ENCODE data around the gene LRP1B. TPM values are rescaled to one million over a fixed set of nuclear protein-coding genes. Genes with fewer than 3 reads are reported as not detected.

The LRP1B gene
- total RNA-seq, 1 donor from 2014 or later, result 0.02 TPM

- no peak for DNase-seq
- intact Hi-C loops (cut with micrococcal nuclease), result no loop called here
- ATAC-seq, result no peak
Measured at GRCh38 chr2:141513853-141514252, 617.0 kb downstream of the LRP1B start.

- DNase-seq, result no peak
- intact Hi-C loops (cut with micrococcal nuclease), result no loop called here
- no peak for ATAC-seq
Measured at GRCh38 chr2:141508806-141509595, 621.8 kb downstream of the LRP1B start.

GRCh38 chr2:141508086-141508752 lies 622.6 kb downstream of the LRP1B start:
- ATAC-seq (no peak), DNase-seq (no peak)

GRCh38 chr2:141506135-141506534 lies 624.7 kb downstream of the LRP1B start:
- DNase-seq, result no peak
- ATAC-seq, result no peak
- intact Hi-C loops (cut with micrococcal nuclease), result no loop called here

More at GRCh38 chr2:141508086-141508752, 622.6 kb downstream of the LRP1B start:
- intact Hi-C loops (cut with micrococcal nuclease), result no loop called here

- ATAC-seq (no peak), DNase-seq (no peak)
- intact Hi-C loops (cut with micrococcal nuclease), result no loop called here
Measured at GRCh38 chr2:141501752-141502151, 629.1 kb downstream of the LRP1B start.

GRCh38 chr2:141499123-141499522 lies 631.7 kb downstream of the LRP1B start:
- intact Hi-C loops (cut with micrococcal nuclease), result no loop called here
- DNase-seq (no peak), ATAC-seq (peak; percentile 69)

GRCh38 chr2:141498561-141498960 lies 632.3 kb downstream of the LRP1B start:
- intact Hi-C loops (cut with micrococcal nuclease), result no loop called here
- no peak for ATAC-seq
- DNase-seq, result no peak

GRCh38 chr2:141497272-141497671 lies 633.5 kb downstream of the LRP1B start:
- intact Hi-C loops (cut with micrococcal nuclease), result no loop called here
- no peak for DNase-seq
- no peak for ATAC-seq

GRCh38 chr2:141496810-141497209 lies 634.0 kb downstream of the LRP1B start:
- no peak for ATAC-seq
- intact Hi-C loops (cut with micrococcal nuclease), result no loop called here

GRCh38 chr2:141493936-141494335 lies 636.9 kb downstream of the LRP1B start:
- DNase-seq (no peak), ATAC-seq (no peak)
- intact Hi-C loops (cut with micrococcal nuclease), result no loop called here

More at GRCh38 chr2:141496810-141497209, 634.0 kb downstream of the LRP1B start:
- DNase-seq, result no peak

- ATAC-seq, result no peak
- intact Hi-C loops (cut with micrococcal nuclease), result no loop called here
- no peak for DNase-seq
Measured at GRCh38 chr2:141492816-141493215, 638.0 kb downstream of the LRP1B start.

GRCh38 chr2:141490886-141491285 lies 639.9 kb downstream of the LRP1B start:
- DNase-seq (no peak), ATAC-seq (no peak)
- intact Hi-C loops (cut with micrococcal nuclease), result no loop called here

- intact Hi-C loops (cut with micrococcal nuclease), result no loop called here
- ATAC-seq, result no peak
- DNase-seq, result no peak
Measured at GRCh38 chr2:141482697-141483096, 648.1 kb downstream of the LRP1B start.

- DNase-seq (no peak), ATAC-seq (no peak)
- intact Hi-C loops (cut with micrococcal nuclease), result no loop called here
Measured at GRCh38 chr2:141475801-141476200, 655.0 kb downstream of the LRP1B start.

GRCh38 chr2:141468761-141469160 lies 662.1 kb downstream of the LRP1B start:
- DNase-seq (no peak), ATAC-seq (no peak)
- intact Hi-C loops (cut with micrococcal nuclease), result no loop called here

- DNase-seq (no peak), ATAC-seq (no peak)
- intact Hi-C loops (cut with micrococcal nuclease), result no loop called here
Measured at GRCh38 chr2:141467331-141467730, 663.5 kb downstream of the LRP1B start.

GRCh38 chr2:141464995-141465394 lies 665.8 kb downstream of the LRP1B start:
- no peak for DNase-seq
- ATAC-seq, result no peak
- intact Hi-C loops (cut with micrococcal nuclease), result no loop called here

GRCh38 chr2:141458351-141458750 lies 672.5 kb downstream of the LRP1B start:
- ATAC-seq (no peak), DNase-seq (no peak)
- intact Hi-C loops (cut with micrococcal nuclease), result no loop called here

- intact Hi-C loops (cut with micrococcal nuclease), result no loop called here
- ATAC-seq (no peak), DNase-seq (no peak)
Measured at GRCh38 chr2:141455877-141456276, 674.9 kb downstream of the LRP1B start.

- intact Hi-C loops (cut with micrococcal nuclease), result no loop called here
- ATAC-seq (no peak), DNase-seq (no peak)
Measured at GRCh38 chr2:141455211-141455826, 675.5 kb downstream of the LRP1B start.
